PFSK-1 (cell line): ENCODE data around the gene NEK2.

Source experiments
- FOXP2 ChIP-seq: optimal IDR thresholded peaks from 2 replicates; pipeline ENCODE3; 2011; ENCODE audit warnings: borderline replicate concordance, control low read depth, inconsistent platforms; ENCODE audit not compliant: insufficient read depth; ENCODE audit errors: extremely low read length, extremely low read depth
- POLR2AphosphoS5 ChIP-seq: IDR thresholded peaks from 2 replicates; pipeline ENCODE4 v1.6.1; 2012; ENCODE audit warnings: low read depth, mild to moderate bottlenecking, control low read depth, low read length, moderate library complexity
- REST ChIP-seq, 2 experiments: IDR thresholded peaks; 2 replicates each; pipeline versions ENCODE4 v1.6.1 to v1.8.0; 2011 to 2012; ENCODE audit warnings: low read depth in 2 of 2, low read length in 2 of 2, control low read depth in 1 of 2, inconsistent platforms in 1 of 2, mild to moderate bottlenecking in 1 of 2, moderate library complexity in 1 of 2; ENCODE audit not compliant: insufficient read depth in 1 of 2
- SIN3A ChIP-seq: IDR thresholded peaks from 2 replicates; pipeline ENCODE4 v1.6.1; 2012; ENCODE audit warnings: mild to moderate bottlenecking, low read length, moderate library complexity, borderline replicate concordance; ENCODE audit not compliant: insufficient read depth
- TAF1 ChIP-seq: IDR thresholded peaks from 2 replicates; pipeline ENCODE4 v1.6.1; 2012; ENCODE audit warnings: low read length, control low read depth, borderline replicate concordance; ENCODE audit not compliant: insufficient read depth

NEK2 gene

GRCh38 chr1:211654838-211655787 is 20.3 kb downstream of the NEK2 start:
- no peak for TF ChIP-seq REST (IDR thresholded peaks at IDR 0.05; ENCODE audit: insufficient read depth in 1 of 2, low read depth in 2 of 2, low read length in 2 of 2)
- no peak for TF ChIP-seq POLR2AphosphoS5
- no peak for TF ChIP-seq FOXP2
- no peak for TF ChIP-seq TAF1
- no peak for TF ChIP-seq SIN3A

- TF ChIP-seq SIN3A (no peak), TAF1 (no peak), FOXP2 (no peak), REST (IDR thresholded peaks at IDR 0.05; ENCODE audit: insufficient read depth in 1 of 2, low read depth in 2 of 2, low read length in 2 of 2) (no peak), POLR2AphosphoS5 (no peak)
Measured at GRCh38 chr1:211653959-211654496, 21.4 kb downstream of the NEK2 start.

- TF ChIP-seq REST (IDR thresholded peaks at IDR 0.05; ENCODE audit: insufficient read depth in 1 of 2, low read depth in 2 of 2, low read length in 2 of 2) (no peak), FOXP2 (no peak), SIN3A (no peak), TAF1 (no peak), POLR2AphosphoS5 (no peak)
Measured at GRCh38 chr1:211653293-211653692, 22.1 kb downstream of the NEK2 start.

GRCh38 chr1:211652371-211652770 is 23.1 kb downstream of the NEK2 start:
- TF ChIP-seq FOXP2 (no peak), POLR2AphosphoS5 (no peak), REST (IDR thresholded peaks at IDR 0.05; ENCODE audit: insufficient read depth in 1 of 2, low read depth in 2 of 2, low read length in 2 of 2) (no peak), SIN3A (no peak), TAF1 (no peak)

- TF ChIP-seq TAF1: no peak
- TF ChIP-seq SIN3A: no peak
- no peak for TF ChIP-seq FOXP2
- TF ChIP-seq POLR2AphosphoS5: no peak
- no peak for TF ChIP-seq REST (IDR thresholded peaks at IDR 0.05; ENCODE audit: insufficient read depth in 1 of 2, low read depth in 2 of 2, low read length in 2 of 2)
Measured at GRCh38 chr1:211650904-211651303, 24.5 kb downstream of the NEK2 start.
